GM23338 (cell line): Measurements from ENCODE around the gene AGTRAP. TPM values are rescaled to one million over a fixed set of nuclear protein-coding genes. Genes with fewer than 3 reads are reported as not detected.
A peak's percentile ranks its signal among the peaks of the same experiment; 100 is the strongest.

ENCODE experiments used
- ATAC-seq: fragments of 200-7000 bp; cut with Tn5 transposase; 3 replicates; pipeline ENCODE4 v1.9.1; 2020
- DNase-seq: peaks from one replicate; pipeline ENCODE4 v3.0.0-alpha.2; 2015; ENCODE audit warnings: low spot score
- H2AFZ ChIP-seq: fragments of 200-600 bp; sonication (generic); 2 replicates; pipeline ENCODE4 v1.8.0; 2016; ENCODE audit warnings: antibody characterized with exemption, mild to moderate bottlenecking, moderate library complexity
- H3F3A ChIP-seq: fragments of 200-600 bp; sonication (generic); replicated peaks from 2 replicates; pipeline ENCODE4 v1.8.0; 2017; ENCODE audit warnings: antibody characterized with exemption, mixed run types, low read depth
- H3K27ac ChIP-seq: fragments of 200-600 bp; sonication (generic); 2 replicates; pipeline ENCODE4 v1.6.1; 2016; ENCODE audit warnings: low read depth
- H3K27me3 ChIP-seq: fragments of 200-600 bp; sonication (generic); 2 replicates; pipeline ENCODE4 v1.8.0; 2016; ENCODE audit warnings: mild to moderate bottlenecking, mixed run types, moderate library complexity; ENCODE audit not compliant: insufficient read depth
- H3K36me3 ChIP-seq: fragments of 200-600 bp; sonication (generic); 2 replicates; pipeline ENCODE4 v1.8.0; 2016; ENCODE audit warnings: mild to moderate bottlenecking; ENCODE audit not compliant: insufficient read depth
- H3K4me1 ChIP-seq: fragments of 200-600 bp; sonication (generic); 2 replicates; pipeline ENCODE4 v1.8.0; 2016; ENCODE audit warnings: mild to moderate bottlenecking, moderate library complexity; ENCODE audit not compliant: insufficient read depth
- H3K4me2 ChIP-seq: fragments of 200-600 bp; sonication (generic); 2 replicates; pipeline ENCODE4 v1.7.1; 2017; ENCODE audit warnings: mixed run types
- H3K4me3 ChIP-seq: fragments of 200-600 bp; sonication (generic); 2 replicates; pipeline ENCODE4 v1.6.1; 2016; ENCODE audit warnings: mixed run types
- H3K79me2 ChIP-seq: fragments of 200-600 bp; sonication (generic); replicated peaks from 2 replicates; pipeline ENCODE4 v1.8.0; 2017; ENCODE audit warnings: mild to moderate bottlenecking; ENCODE audit not compliant: insufficient read depth
- H3K9me2 ChIP-seq: fragments of 200-600 bp; sonication (generic); 2 replicates; pipeline ENCODE4 v1.8.0; 2017; ENCODE audit not compliant: insufficient read depth
- H4K20me1 ChIP-seq: fragments of 200-600 bp; sonication (generic); replicated peaks from 2 replicates; pipeline ENCODE4 v1.8.0; 2017; ENCODE audit warnings: mild to moderate bottlenecking; ENCODE audit not compliant: insufficient read depth
- H3K27ac Mint-ChIP-seq: 2 replicates; pipeline ENCODE4 v1.8.0; 2020; ENCODE audit warnings: inconsistent platforms, mild to moderate bottlenecking, moderate library complexity, mixed read lengths
- H3K27me3 Mint-ChIP-seq: 3 replicates; pipeline ENCODE4 v1.8.0; 2022; ENCODE audit warnings: low read depth, mild to moderate bottlenecking, moderate library complexity, mixed read lengths, inconsistent platforms; ENCODE audit not compliant: insufficient read depth, poor library complexity
- H3K36me3 Mint-ChIP-seq: 3 replicates; pipeline ENCODE4 v1.8.0; 2021; ENCODE audit warnings: low read depth, mild to moderate bottlenecking, inconsistent platforms, moderate library complexity, mixed read lengths
- H3K4me1 Mint-ChIP-seq: 3 replicates; pipeline ENCODE4 v1.8.0; 2020; ENCODE audit warnings: mild to moderate bottlenecking, inconsistent platforms, mixed read lengths
- H3K4me3 Mint-ChIP-seq: 3 replicates; pipeline ENCODE4 v1.8.0; 2021; ENCODE audit warnings: moderate library complexity, mild to moderate bottlenecking, inconsistent platforms, mixed read lengths
- H3K9me3 Mint-ChIP-seq: 3 replicates; pipeline ENCODE4 v1.8.0; 2020; ENCODE audit warnings: moderate library complexity, mild to moderate bottlenecking, inconsistent platforms, mixed read lengths
- EZH2phosphoT487 ChIP-seq: fragments of 200-600 bp; sonication (generic); IDR thresholded peaks from one replicate; pipeline ENCODE4 v1.8.1; 2018; ENCODE audit warnings: antibody characterized with exemption; ENCODE audit not compliant: unreplicated experiment
- JUNB ChIP-seq: IDR thresholded peaks from one replicate; pipeline ENCODE4 v1.6.1; 2016; ENCODE audit warnings: antibody characterized with exemption; ENCODE audit not compliant: unreplicated experiment
- NANOG ChIP-seq: IDR thresholded peaks from 2 replicates; pipeline ENCODE4 v1.6.1; 2016; ENCODE audit warnings: antibody characterized with exemption, borderline replicate concordance
- POLR2AphosphoS5 ChIP-seq: IDR thresholded peaks from 2 replicates; pipeline ENCODE4 v1.6.1; 2016; ENCODE audit warnings: antibody characterized with exemption, low read depth
- STAT1 ChIP-seq: IDR thresholded peaks from one replicate; pipeline ENCODE4 v1.6.1; 2016; ENCODE audit warnings: antibody characterized with exemption; ENCODE audit not compliant: unreplicated experiment
- ZNF114 ChIP-seq: fragments of 250-450 bp; sonication (Bioruptor Pico); IDR thresholded peaks from 2 replicates; pipeline ENCODE4 v1.5.0; 2020; ENCODE audit warnings: mild to moderate bottlenecking, moderate library complexity
- ZNF331 ChIP-seq: fragments of 250-450 bp; sonication (Bioruptor Pico); IDR thresholded peaks from 2 replicates; pipeline ENCODE4 v1.5.0; 2020; ENCODE audit warnings: low read depth, mild to moderate bottlenecking, moderate library complexity
- polyA plus RNA-seq: library from polyadenylated mRNA; unstranded; fragments of >200 nt; fragmentation: Nextera tagmentation; extraction: Ambion mirVana; gene quantifications from 2 replicates; pipeline ENCODE4 v1.2.1, GENCODE V29; 2016
- total RNA-seq: library from RNA; depleted of rRNA; stranded (reverse); fragments of >200 nt; shearing (Covaris generic); gene quantifications from 2 replicates; pipeline ENCODE4 v1.2.3, GENCODE V29; 2014
- TF ChIP-seq, protein P1 (sequence below): IDR thresholded peaks from 2 replicates; pipeline ENCODE4 v1.6.1; 2016; ENCODE audit warnings: antibody characterized with exemption
- TF ChIP-seq, protein P2 (sequence below): IDR thresholded peaks from one replicate; pipeline ENCODE4 v1.6.1; 2018; ENCODE audit warnings: antibody characterized with exemption; ENCODE audit not compliant: unreplicated experiment
- TF ChIP-seq, protein P3 (sequence below): fragments of 250-450 bp; sonication (Bioruptor Pico); IDR thresholded peaks from 2 replicates; pipeline ENCODE4 v1.5.0; 2020; ENCODE audit warnings: mild to moderate bottlenecking, moderate library complexity

The AGTRAP gene
- total and polyA plus RNA-seq, 2 experiments from 2014 or later: 79.4 to 102 TPM

GRCh38 chr1:11759791-11760190 lies 23.9 kb downstream of the AGTRAP start (continued):
- TF ChIP-seq, protein P1, sequence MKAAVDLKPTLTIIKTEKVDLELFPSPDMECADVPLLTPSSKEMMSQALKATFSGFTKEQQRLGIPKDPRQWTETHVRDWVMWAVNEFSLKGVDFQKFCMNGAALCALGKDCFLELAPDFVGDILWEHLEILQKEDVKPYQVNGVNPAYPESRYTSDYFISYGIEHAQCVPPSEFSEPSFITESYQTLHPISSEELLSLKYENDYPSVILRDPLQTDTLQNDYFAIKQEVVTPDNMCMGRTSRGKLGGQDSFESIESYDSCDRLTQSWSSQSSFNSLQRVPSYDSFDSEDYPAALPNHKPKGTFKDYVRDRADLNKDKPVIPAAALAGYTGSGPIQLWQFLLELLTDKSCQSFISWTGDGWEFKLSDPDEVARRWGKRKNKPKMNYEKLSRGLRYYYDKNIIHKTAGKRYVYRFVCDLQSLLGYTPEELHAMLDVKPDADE: no peak
- TF ChIP-seq ZNF114 (CRISPR knock-in tag) (no peak), JUNB (no peak), ZNF331 (no peak), STAT1 (no peak)
- TF ChIP-seq, protein P2, sequence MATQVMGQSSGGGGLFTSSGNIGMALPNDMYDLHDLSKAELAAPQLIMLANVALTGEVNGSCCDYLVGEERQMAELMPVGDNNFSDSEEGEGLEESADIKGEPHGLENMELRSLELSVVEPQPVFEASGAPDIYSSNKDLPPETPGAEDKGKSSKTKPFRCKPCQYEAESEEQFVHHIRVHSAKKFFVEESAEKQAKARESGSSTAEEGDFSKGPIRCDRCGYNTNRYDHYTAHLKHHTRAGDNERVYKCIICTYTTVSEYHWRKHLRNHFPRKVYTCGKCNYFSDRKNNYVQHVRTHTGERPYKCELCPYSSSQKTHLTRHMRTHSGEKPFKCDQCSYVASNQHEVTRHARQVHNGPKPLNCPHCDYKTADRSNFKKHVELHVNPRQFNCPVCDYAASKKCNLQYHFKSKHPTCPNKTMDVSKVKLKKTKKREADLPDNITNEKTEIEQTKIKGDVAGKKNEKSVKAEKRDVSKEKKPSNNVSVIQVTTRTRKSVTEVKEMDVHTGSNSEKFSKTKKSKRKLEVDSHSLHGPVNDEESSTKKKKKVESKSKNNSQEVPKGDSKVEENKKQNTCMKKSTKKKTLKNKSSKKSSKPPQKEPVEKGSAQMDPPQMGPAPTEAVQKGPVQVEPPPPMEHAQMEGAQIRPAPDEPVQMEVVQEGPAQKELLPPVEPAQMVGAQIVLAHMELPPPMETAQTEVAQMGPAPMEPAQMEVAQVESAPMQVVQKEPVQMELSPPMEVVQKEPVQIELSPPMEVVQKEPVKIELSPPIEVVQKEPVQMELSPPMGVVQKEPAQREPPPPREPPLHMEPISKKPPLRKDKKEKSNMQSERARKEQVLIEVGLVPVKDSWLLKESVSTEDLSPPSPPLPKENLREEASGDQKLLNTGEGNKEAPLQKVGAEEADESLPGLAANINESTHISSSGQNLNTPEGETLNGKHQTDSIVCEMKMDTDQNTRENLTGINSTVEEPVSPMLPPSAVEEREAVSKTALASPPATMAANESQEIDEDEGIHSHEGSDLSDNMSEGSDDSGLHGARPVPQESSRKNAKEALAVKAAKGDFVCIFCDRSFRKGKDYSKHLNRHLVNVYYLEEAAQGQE: no peak

GRCh38 chr1:11761285-11761684 lies 25.3 kb downstream of the AGTRAP start:
- H4K20me1 ChIP-seq: no peaks in the 10 kb centered on the region
- Mint-ChIP-seq H3K27ac (no peak overlapping the region), H3K9me3 (peaks cover 18% of the 10 kb centered on the region), H3K27me3 (peaks cover 36% of the 10 kb centered on the region), H3K4me3 (peak overlapping the region; percentile 16; the same call in 1 of the 3 replicates), H3K4me1 (peaks cover 14% of the 10 kb centered on the region), H3K36me3 (no peaks in the 10 kb centered on the region; the same call in 2 of the 3 replicates)
- peaks cover 5% of the 10 kb centered on the region; the same call in 1 of the 2 replicates for H3F3A ChIP-seq
- H3K79me2 ChIP-seq: no peaks in the 10 kb centered on the region
- no peaks in the 10 kb centered on the region for H3K36me3 ChIP-seq
- DNase-seq: no peak
- no peaks in the 10 kb centered on the region for H3K9me2 ChIP-seq
- no peak overlapping the region for H3K4me3 ChIP-seq
- H3K4me2 ChIP-seq: no peak overlapping the region
- no peak overlapping the region for H3K27ac ChIP-seq
- ATAC-seq: no peak
- no peak overlapping the region for H2AFZ ChIP-seq
- peaks cover 31% of the 10 kb centered on the region for H3K27me3 ChIP-seq
- H3K4me1 ChIP-seq: peaks cover 5% of the 10 kb centered on the region; the same call in 1 of the 2 replicates
- TF ChIP-seq, protein P3, sequence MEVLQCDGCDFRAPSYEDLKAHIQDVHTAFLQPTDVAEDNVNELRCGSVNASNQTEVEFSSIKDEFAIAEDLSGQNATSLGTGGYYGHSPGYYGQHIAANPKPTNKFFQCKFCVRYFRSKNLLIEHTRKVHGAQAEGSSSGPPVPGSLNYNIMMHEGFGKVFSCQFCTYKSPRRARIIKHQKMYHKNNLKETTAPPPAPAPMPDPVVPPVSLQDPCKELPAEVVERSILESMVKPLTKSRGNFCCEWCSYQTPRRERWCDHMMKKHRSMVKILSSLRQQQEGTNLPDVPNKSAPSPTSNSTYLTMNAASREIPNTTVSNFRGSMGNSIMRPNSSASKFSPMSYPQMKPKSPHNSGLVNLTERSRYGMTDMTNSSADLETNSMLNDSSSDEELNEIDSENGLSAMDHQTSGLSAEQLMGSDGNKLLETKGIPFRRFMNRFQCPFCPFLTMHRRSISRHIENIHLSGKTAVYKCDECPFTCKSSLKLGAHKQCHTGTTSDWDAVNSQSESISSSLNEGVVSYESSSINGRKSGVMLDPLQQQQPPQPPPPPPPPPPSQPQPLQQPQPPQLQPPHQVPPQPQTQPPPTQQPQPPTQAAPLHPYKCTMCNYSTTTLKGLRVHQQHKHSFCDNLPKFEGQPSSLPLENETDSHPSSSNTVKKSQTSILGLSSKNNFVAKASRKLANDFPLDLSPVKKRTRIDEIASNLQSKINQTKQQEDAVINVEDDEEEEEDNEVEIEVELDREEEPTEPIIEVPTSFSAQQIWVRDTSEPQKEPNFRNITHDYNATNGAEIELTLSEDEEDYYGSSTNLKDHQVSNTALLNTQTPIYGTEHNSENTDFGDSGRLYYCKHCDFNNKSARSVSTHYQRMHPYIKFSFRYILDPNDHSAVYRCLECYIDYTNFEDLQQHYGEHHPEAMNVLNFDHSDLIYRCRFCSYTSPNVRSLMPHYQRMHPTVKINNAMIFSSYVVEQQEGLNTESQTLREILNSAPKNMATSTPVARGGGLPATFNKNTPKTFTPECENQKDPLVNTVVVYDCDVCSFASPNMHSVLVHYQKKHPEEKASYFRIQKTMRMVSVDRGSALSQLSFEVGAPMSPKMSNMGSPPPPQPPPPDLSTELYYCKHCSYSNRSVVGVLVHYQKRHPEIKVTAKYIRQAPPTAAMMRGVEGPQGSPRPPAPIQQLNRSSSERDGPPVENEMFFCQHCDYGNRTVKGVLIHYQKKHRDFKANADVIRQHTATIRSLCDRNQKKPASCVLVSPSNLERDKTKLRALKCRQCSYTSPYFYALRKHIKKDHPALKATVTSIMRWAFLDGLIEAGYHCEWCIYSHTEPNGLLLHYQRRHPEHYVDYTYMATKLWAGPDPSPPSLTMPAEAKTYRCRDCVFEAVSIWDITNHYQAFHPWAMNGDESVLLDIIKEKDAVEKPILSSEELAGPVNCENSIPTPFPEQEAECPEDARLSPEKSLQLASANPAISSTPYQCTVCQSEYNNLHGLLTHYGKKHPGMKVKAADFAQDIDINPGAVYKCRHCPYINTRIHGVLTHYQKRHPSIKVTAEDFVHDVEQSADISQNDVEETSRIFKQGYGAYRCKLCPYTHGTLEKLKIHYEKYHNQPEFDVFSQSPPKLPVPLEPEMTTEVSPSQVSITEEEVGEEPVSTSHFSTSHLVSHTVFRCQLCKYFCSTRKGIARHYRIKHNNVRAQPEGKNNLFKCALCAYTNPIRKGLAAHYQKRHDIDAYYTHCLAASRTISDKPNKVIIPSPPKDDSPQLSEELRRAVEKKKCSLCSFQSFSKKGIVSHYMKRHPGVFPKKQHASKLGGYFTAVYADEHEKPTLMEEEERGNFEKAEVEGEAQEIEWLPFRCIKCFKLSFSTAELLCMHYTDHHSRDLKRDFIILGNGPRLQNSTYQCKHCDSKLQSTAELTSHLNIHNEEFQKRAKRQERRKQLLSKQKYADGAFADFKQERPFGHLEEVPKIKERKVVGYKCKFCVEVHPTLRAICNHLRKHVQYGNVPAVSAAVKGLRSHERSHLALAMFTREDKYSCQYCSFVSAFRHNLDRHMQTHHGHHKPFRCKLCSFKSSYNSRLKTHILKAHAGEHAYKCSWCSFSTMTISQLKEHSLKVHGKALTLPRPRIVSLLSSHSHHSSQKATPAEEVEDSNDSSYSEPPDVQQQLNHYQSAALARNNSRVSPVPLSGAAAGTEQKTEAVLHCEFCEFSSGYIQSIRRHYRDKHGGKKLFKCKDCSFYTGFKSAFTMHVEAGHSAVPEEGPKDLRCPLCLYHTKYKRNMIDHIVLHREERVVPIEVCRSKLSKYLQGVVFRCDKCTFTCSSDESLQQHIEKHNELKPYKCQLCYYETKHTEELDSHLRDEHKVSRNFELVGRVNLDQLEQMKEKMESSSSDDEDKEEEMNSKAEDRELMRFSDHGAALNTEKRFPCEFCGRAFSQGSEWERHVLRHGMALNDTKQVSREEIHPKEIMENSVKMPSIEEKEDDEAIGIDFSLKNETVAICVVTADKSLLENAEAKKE (CRISPR knock-in tag): no peak
- TF ChIP-seq POLR2AphosphoS5 (no peak), EZH2phosphoT487 (no peak), NANOG (no peak), ZNF331 (no peak)
- TF ChIP-seq, protein P2: no peak
